ENCODE measurements around the gene MLANA. TPM values are rescaled to one million over a fixed set of nuclear protein-coding genes. Genes with fewer than 3 reads are reported as not detected.
A peak's percentile ranks its signal among the peaks of the same experiment; 100 is the strongest.

MLANA gene
- not detected for total RNA-seq
- polyA plus RNA-seq: under 1 TPM in 1 of 2 donors, not detected in 1; 0.59 TPM

GRCh38 chr9:5890641-5891040 is at the start of gene MLANA:
TSS of gene MLANA (plus strand) at chr9:5890889. CDS start at chr9:5892475, 1,586 bp downstream.
- peak within 1 kb of the TSS in 2 of 7 donors; percentile 49 to 59 for H3K27ac Mint-ChIP-seq
- H3K4me1 ChIP-seq (ENCODE audit: insufficient read depth, low read length): peaks cover 5% of the 10 kb centered on the region
- no peak within 1 kb of the TSS for H3K4me3 Mint-ChIP-seq
- POLR2A ChIA-PET (ENCODE audit: partially characterized antibody): interaction anchor here (0.7 kb wide), 1 partner anchor 814 kb away, joined by 3 read pairs; no protein-coding TSS in a partner anchor
- H3K4me1 Mint-ChIP-seq: peaks cover 5 to 6% (median 5%) of the 10 kb centered on the region in 4 donors
- no peaks in the 10 kb centered on the region for H3K9me3 Mint-ChIP-seq
- no peaks in the 10 kb centered on the region for H3K9me3 ChIP-seq (ENCODE audit: control insufficient read depth in 1 of 2, low read length in 2 of 2)
- no peak within 1 kb of the TSS for H3K27ac ChIP-seq (ENCODE audit: low read depth, low read length)
- no peaks in the 10 kb centered on the region for H3K36me3 ChIP-seq (ENCODE audit: insufficient read depth, low read length)
- H3K36me3 Mint-ChIP-seq: peaks cover 0 to 6% of the 10 kb centered on the region in 2 donors
- CTCF ChIA-PET (ENCODE audit: partially characterized antibody): no interaction called here
- intact Hi-C loops (cut with micrococcal nuclease): no loop called here
- no peaks in the 10 kb centered on the region for H3K27me3 ChIP-seq (ENCODE audit: insufficient read depth, low read length)
- DNase-seq: no peak
- no peaks in the 10 kb centered on the region for H3K27me3 Mint-ChIP-seq
- no peak within 1 kb of the TSS for H3K4me3 ChIP-seq (ENCODE audit: low read length in 2 of 2)

- Histone ChIP-seq H3K9me3 (ENCODE audit: control insufficient read depth in 1 of 2, low read length in 2 of 2) (no peaks in the 10 kb centered on the region), H3K4me1 (ENCODE audit: insufficient read depth, low read length) (peaks cover 58% of the 10 kb centered on the region), H3K36me3 (ENCODE audit: insufficient read depth, low read length) (no peaks in the 10 kb centered on the region), H3K27ac (ENCODE audit: low read depth, low read length) (peak overlapping the region; percentile 28), H3K27me3 (ENCODE audit: insufficient read depth, low read length) (no peaks in the 10 kb centered on the region), H3K4me3 (ENCODE audit: low read length in 2 of 2) (peak overlapping the region; percentile 19 to 21)
- ChIA-PET POLR2A (ENCODE audit: partially characterized antibody) (interaction anchor here (0.9 to 5.5 kb wide), 12 partner anchors 9 to 857 kb away, joined by 3 to 97 read pairs (median 6); partner anchors contain the start of genes ERMP1, JAK2, RIC1 and UHRF2), CTCF (ENCODE audit: partially characterized antibody) (interaction anchor here (0.7 to 5.7 kb wide), 6 partner anchors 10 to 215 kb away, joined by 3 to 89 read pairs (median 4); partner anchors contain the start of gene ERMP1)
- no peaks in the 10 kb centered on the region for H3K36me3 Mint-ChIP-seq
- peak overlapping the region; percentile 82 to 97 (median 93) for H3K27ac Mint-ChIP-seq
- H3K9me3 Mint-ChIP-seq: no peaks in the 10 kb centered on the region
- no peaks in the 10 kb centered on the region for H3K27me3 Mint-ChIP-seq
- H3K4me1 Mint-ChIP-seq: peaks cover 48 to 72% (median 61%) of the 10 kb centered on the region in 4 donors
- peak; percentile 52 to 81 (median 74) for DNase-seq
- intact Hi-C loops (cut with micrococcal nuclease): loop anchor here (1.0 to 5.0 kb wide), 2 partner anchors 9 to 570 kb away; partner anchors contain the start of gene UHRF2
- H3K4me3 Mint-ChIP-seq: peak overlapping the region; percentile 76 to 86 (median 83)
These were observed 48.7 kb upstream of the MLANA start for GRCh38 chr9:5841771-5842573.

- Mint-ChIP-seq H3K27me3 (no peaks in the 10 kb centered on the region), H3K9me3 (no peaks in the 10 kb centered on the region), H3K4me1 (peaks cover 48 to 76% (median 64%) of the 10 kb centered on the region in 4 donors), H3K36me3 (no peaks in the 10 kb centered on the region), H3K27ac (peak overlapping the region; percentile 85 to 96 (median 92)), H3K4me3 (peak overlapping the region; percentile 55 to 91 (median 79))
- intact Hi-C loops (cut with micrococcal nuclease): loop anchor here (5.0 kb wide), 1 partner anchor 569 kb away; the partner anchor contains the start of gene UHRF2
- Histone ChIP-seq H3K9me3 (ENCODE audit: control insufficient read depth in 1 of 2, low read length in 2 of 2) (no peaks in the 10 kb centered on the region), H3K27me3 (ENCODE audit: insufficient read depth, low read length) (no peaks in the 10 kb centered on the region), H3K27ac (ENCODE audit: low read depth, low read length) (peak overlapping the region; percentile 11), H3K36me3 (ENCODE audit: insufficient read depth, low read length) (no peaks in the 10 kb centered on the region), H3K4me1 (ENCODE audit: insufficient read depth, low read length) (peaks cover 58% of the 10 kb centered on the region), H3K4me3 (ENCODE audit: low read length in 2 of 2) (no peak overlapping the region)
- DNase-seq: no peak
- ChIA-PET CTCF (ENCODE audit: partially characterized antibody) (interaction anchor here (0.7 to 5.7 kb wide), 3 partner anchors 11 to 56 kb away, joined by 3 to 89 read pairs (median 4); partner anchors contain the start of gene ERMP1), POLR2A (ENCODE audit: partially characterized antibody) (interaction anchor here (1.7 to 5.5 kb wide), 2 partner anchors 11 to 570 kb away, joined by 9 to 97 read pairs; partner anchors contain the start of genes ERMP1 and UHRF2)
These were observed 47.5 kb upstream of the MLANA start for GRCh38 chr9:5842929-5843793.

GRCh38 chr9:5843794-5844471 is 46.8 kb upstream of the MLANA start:
- H3K27me3 Mint-ChIP-seq: no peaks in the 10 kb centered on the region
- H3K4me3 Mint-ChIP-seq: peak overlapping the region; percentile 68 to 91 (median 79)
- Histone ChIP-seq H3K27me3 (ENCODE audit: insufficient read depth, low read length) (no peaks in the 10 kb centered on the region), H3K36me3 (ENCODE audit: insufficient read depth, low read length) (no peaks in the 10 kb centered on the region), H3K27ac (ENCODE audit: low read depth, low read length) (peak overlapping the region; percentile 38), H3K4me1 (ENCODE audit: insufficient read depth, low read length) (peaks cover 58% of the 10 kb centered on the region), H3K4me3 (ENCODE audit: low read length in 2 of 2) (no peak overlapping the region), H3K9me3 (ENCODE audit: control insufficient read depth in 1 of 2, low read length in 2 of 2) (no peaks in the 10 kb centered on the region)
- intact Hi-C loops (cut with micrococcal nuclease): loop anchor here (1.0 to 5.0 kb wide), 2 partner anchors 11 to 568 kb away; partner anchors contain the start of genes ERMP1 and UHRF2
- peak overlapping the region; percentile 85 to 96 (median 92) for H3K27ac Mint-ChIP-seq
- H3K4me1 Mint-ChIP-seq: peaks cover 50 to 82% (median 65%) of the 10 kb centered on the region in 4 donors
- CTCF ChIA-PET (ENCODE audit: partially characterized antibody): interaction anchor here (1.5 to 5.7 kb wide), 2 partner anchors 12 to 25 kb away, joined by 4 to 89 read pairs; partner anchors contain the start of gene ERMP1
- H3K36me3 Mint-ChIP-seq: no peaks in the 10 kb centered on the region
- no peaks in the 10 kb centered on the region for H3K9me3 Mint-ChIP-seq
- no peak for DNase-seq
- POLR2A ChIA-PET (ENCODE audit: partially characterized antibody): interaction anchor here (1.2 to 5.5 kb wide), 2 partner anchors 12 to 914 kb away, joined by 4 to 97 read pairs; partner anchors contain the start of genes ERMP1 and KDM4C

- H3K36me3 Mint-ChIP-seq: no peaks in the 10 kb centered on the region
- no peaks in the 10 kb centered on the region for H3K9me3 ChIP-seq (ENCODE audit: control insufficient read depth in 1 of 2, low read length in 2 of 2)
- CTCF ChIA-PET (ENCODE audit: partially characterized antibody): interaction anchor here (0.8 to 5.7 kb wide), 3 partner anchors 9 to 24 kb away, joined by 3 to 89 read pairs (median 4); partner anchors contain the start of gene ERMP1
- intact Hi-C loops (cut with micrococcal nuclease): no loop called here
- POLR2A ChIA-PET (ENCODE audit: partially characterized antibody): interaction anchor here (1.3 to 5.5 kb wide), 2 partner anchors 13 to 568 kb away, joined by 4 to 97 read pairs; partner anchors contain the start of genes ERMP1 and UHRF2
- no peak overlapping the region for H3K4me3 ChIP-seq (ENCODE audit: low read length in 2 of 2)
- peaks cover 50 to 85% (median 67%) of the 10 kb centered on the region in 4 donors for H3K4me1 Mint-ChIP-seq
- peak overlapping the region; percentile 85 to 96 (median 92) for H3K27ac Mint-ChIP-seq
- no peaks in the 10 kb centered on the region for H3K27me3 ChIP-seq (ENCODE audit: insufficient read depth, low read length)
- no peaks in the 10 kb centered on the region for H3K36me3 ChIP-seq (ENCODE audit: insufficient read depth, low read length)
- no peak overlapping the region for H3K27ac ChIP-seq (ENCODE audit: low read depth, low read length)
- H3K9me3 Mint-ChIP-seq: no peaks in the 10 kb centered on the region
- peaks cover 58% of the 10 kb centered on the region for H3K4me1 ChIP-seq (ENCODE audit: insufficient read depth, low read length)
- no peaks in the 10 kb centered on the region for H3K27me3 Mint-ChIP-seq
- no peak for DNase-seq
- H3K4me3 Mint-ChIP-seq: peak overlapping the region; percentile 68 to 91 (median 79)
These were observed 45.5 kb upstream of the MLANA start for GRCh38 chr9:5845157-5845531.

GRCh38 chr9:5846096-5846495 is 44.6 kb upstream of the MLANA start:
- Mint-ChIP-seq H3K27me3 (no peaks in the 10 kb centered on the region), H3K27ac (peak overlapping the region in 5 of 7 donors; percentile 58 to 96 (median 88)), H3K4me1 (peaks cover 50 to 83% (median 67%) of the 10 kb centered on the region in 4 donors), H3K36me3 (no peaks in the 10 kb centered on the region), H3K9me3 (no peaks in the 10 kb centered on the region), H3K4me3 (peak overlapping the region in 1 of 8 donors; percentile 30)
- peaks cover 59% of the 10 kb centered on the region for H3K4me1 ChIP-seq (ENCODE audit: insufficient read depth, low read length)
- H3K27ac ChIP-seq (ENCODE audit: low read depth, low read length): no peak overlapping the region
- ChIA-PET POLR2A (ENCODE audit: partially characterized antibody) (interaction anchor here (5.5 kb wide), 1 partner anchor 14 kb away, joined by 97 read pairs; the partner anchor contains the start of gene ERMP1), CTCF (ENCODE audit: partially characterized antibody) (interaction anchor here (2.0 kb wide), 1 partner anchor 13 kb away, joined by 9 read pairs; the partner anchor contains the start of gene ERMP1)
- no peak overlapping the region for H3K4me3 ChIP-seq (ENCODE audit: low read length in 2 of 2)
- H3K27me3 ChIP-seq (ENCODE audit: insufficient read depth, low read length): no peaks in the 10 kb centered on the region
- no peak for DNase-seq
- H3K36me3 ChIP-seq (ENCODE audit: insufficient read depth, low read length): no peaks in the 10 kb centered on the region
- intact Hi-C loops (cut with micrococcal nuclease): no loop called here
- H3K9me3 ChIP-seq (ENCODE audit: control insufficient read depth in 1 of 2, low read length in 2 of 2): no peaks in the 10 kb centered on the region
